DOHH2 (cell line): ENCODE data around the gene ARHGAP44.

Experiments used
- EZH2phosphoT487 ChIP-seq: fragments of 200-600 bp; sonication (generic); IDR thresholded peaks from 2 replicates; pipeline ENCODE4 v1.6.1; 2017; ENCODE audit warnings: borderline replicate concordance, mild to moderate bottlenecking, antibody characterized with exemption, low read length, moderate library complexity, mixed read lengths
- TF ChIP-seq, protein P1 (sequence below): fragments of 200-600 bp; sonication (generic); IDR thresholded peaks from one replicate; pipeline ENCODE4 v1.5.1; 2014; ENCODE audit warnings: antibody characterized with exemption, mild to moderate bottlenecking, low read depth, low read length; ENCODE audit not compliant: poor library complexity, severe bottlenecking

DNA sequence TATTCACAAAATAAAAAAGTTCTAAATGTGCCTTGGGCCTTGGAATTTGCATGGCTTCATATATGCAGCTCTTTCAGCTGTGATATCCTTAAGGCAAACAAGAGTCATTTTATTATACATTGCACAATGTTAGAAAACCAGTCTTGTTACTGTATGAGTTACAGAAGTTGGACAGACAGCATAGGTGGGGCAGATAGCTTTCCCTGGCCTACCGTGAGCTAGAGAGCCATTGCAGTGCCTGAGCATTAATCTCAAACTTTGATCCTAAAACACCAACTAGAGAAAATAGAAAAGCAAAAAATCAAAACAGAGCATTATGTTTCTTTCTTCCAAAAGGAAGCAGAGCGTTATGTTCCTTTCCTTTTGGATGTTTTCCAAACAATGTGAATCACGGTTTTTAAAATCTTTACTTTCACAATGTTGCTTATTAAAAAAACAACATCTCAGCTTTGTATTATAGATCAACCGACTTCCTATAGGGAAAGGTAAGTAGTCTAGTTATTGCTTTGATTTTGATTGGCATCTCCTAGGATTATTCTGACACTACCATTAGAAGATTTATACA, 32.2 kb downstream of the ARHGAP44 start:
- TF ChIP-seq, protein P1, sequence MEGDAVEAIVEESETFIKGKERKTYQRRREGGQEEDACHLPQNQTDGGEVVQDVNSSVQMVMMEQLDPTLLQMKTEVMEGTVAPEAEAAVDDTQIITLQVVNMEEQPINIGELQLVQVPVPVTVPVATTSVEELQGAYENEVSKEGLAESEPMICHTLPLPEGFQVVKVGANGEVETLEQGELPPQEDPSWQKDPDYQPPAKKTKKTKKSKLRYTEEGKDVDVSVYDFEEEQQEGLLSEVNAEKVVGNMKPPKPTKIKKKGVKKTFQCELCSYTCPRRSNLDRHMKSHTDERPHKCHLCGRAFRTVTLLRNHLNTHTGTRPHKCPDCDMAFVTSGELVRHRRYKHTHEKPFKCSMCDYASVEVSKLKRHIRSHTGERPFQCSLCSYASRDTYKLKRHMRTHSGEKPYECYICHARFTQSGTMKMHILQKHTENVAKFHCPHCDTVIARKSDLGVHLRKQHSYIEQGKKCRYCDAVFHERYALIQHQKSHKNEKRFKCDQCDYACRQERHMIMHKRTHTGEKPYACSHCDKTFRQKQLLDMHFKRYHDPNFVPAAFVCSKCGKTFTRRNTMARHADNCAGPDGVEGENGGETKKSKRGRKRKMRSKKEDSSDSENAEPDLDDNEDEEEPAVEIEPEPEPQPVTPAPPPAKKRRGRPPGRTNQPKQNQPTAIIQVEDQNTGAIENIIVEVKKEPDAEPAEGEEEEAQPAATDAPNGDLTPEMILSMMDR: no peak
- TF ChIP-seq EZH2phosphoT487: no peak
